Stimulated activated CD4-positive, alpha-beta T cell treated with anti-CD3 and anti-CD28 coated beads, Interleukin-12 subunit alpha, Interleukin-12 subunit beta, amount 100 ng/mL, for 24 hours (primary cell): ENCODE results near the gene TNRC18.
"Not testable (repeated sequence)": the region's sequence is repeated elsewhere in the genome, so short reads cannot be mapped to it uniquely, and the experiment has no call there.

Source experiments
- DNase-seq, 2 experiments: peaks; one replicate each; pipeline ENCODE4 v3.0.0-alpha.2; 2020; ENCODE audit warnings: low read depth in 2 of 2

Gene TNRC18

GRCh38 chr7:5318613-5319012 is 105.0 kb downstream of the TNRC18 start:
- DNase-seq: not testable (repeated sequence)

- no peak for DNase-seq
These were observed 107.9 kb downstream of the TNRC18 start for GRCh38 chr7:5315761-5316160.

GRCh38 chr7:5314864-5315263 is 108.8 kb downstream of the TNRC18 start:
- DNase-seq: no peak

- DNase-seq: not testable (repeated sequence)
These were observed 110.4 kb downstream of the TNRC18 start for GRCh38 chr7:5313076-5313885.

- not testable (repeated sequence) for DNase-seq
These were observed 111.2 kb downstream of the TNRC18 start for GRCh38 chr7:5312276-5313070.

- no peak for DNase-seq
These were observed 112.7 kb downstream of the TNRC18 start for GRCh38 chr7:5310822-5311405.

GRCh38 chr7:5309146-5309545 is 114.5 kb downstream of the TNRC18 start:
- DNase-seq: no peak

- DNase-seq: not testable (repeated sequence)
These were observed 116.2 kb downstream of the TNRC18 start for GRCh38 chr7:5307221-5308142.

- not testable (repeated sequence) for DNase-seq
These were observed 118.6 kb downstream of the TNRC18 start for GRCh38 chr7:5305050-5305449.

- DNase-seq: no peak
These were observed 119.8 kb downstream of the TNRC18 start for GRCh38 chr7:5303591-5304505.

GRCh38 chr7:5303061-5303460 is 120.6 kb downstream of the TNRC18 start:
- no peak for DNase-seq

GRCh38 chr7:5302577-5302976 is 121.1 kb downstream of the TNRC18 start:
- DNase-seq: no peak

- DNase-seq: no peak
These were observed 123.3 kb downstream of the TNRC18 start for GRCh38 chr7:5300366-5300765.

GRCh38 chr7:5296611-5297226 is 126.9 kb downstream of the TNRC18 start:
- DNase-seq: peak; percentile 31 to 56

- no peak for DNase-seq
These were observed 127.5 kb downstream of the TNRC18 start for GRCh38 chr7:5296015-5296610.

- no peak for DNase-seq
These were observed 128.3 kb downstream of the TNRC18 start for GRCh38 chr7:5295039-5296014.

- DNase-seq: no peak
These were observed 129.3 kb downstream of the TNRC18 start for GRCh38 chr7:5294169-5294987.
